Neural cell (in vitro differentiated cells): ENCODE measurements around the gene NHEJ1. TPM values are rescaled to one million over a fixed set of nuclear protein-coding genes. Genes with fewer than 3 reads are reported as not detected.

ENCODE experiments used
- H2AFZ ChIP-seq: fragments of 200-600, 300-800 bp; sonication (generic), shearing (Covaris generic); 2 replicates; pipeline ENCODE4 v1.6.0; 2014; ENCODE audit warnings: low read depth, mild to moderate bottlenecking, antibody characterized with exemption, low read length, moderate library complexity
- H3F3A ChIP-seq: fragments of 200-600 bp; shearing (Covaris generic); 2 replicates; pipeline ENCODE4 v1.6.1; 2016; ENCODE audit warnings: mild to moderate bottlenecking, moderate library complexity, mixed read lengths, antibody characterized with exemption, low read length; ENCODE audit not compliant: insufficient read depth, poor library complexity, severe bottlenecking
- H3K27ac ChIP-seq: fragments of 200-600, 300-800 bp; sonication (generic), shearing (Covaris generic); 2 replicates; pipeline ENCODE4 v1.5.1; 2014; ENCODE audit warnings: mild to moderate bottlenecking, low read length, moderate library complexity
- H3K27me3 ChIP-seq: fragments of 300-800, 200-600 bp; sonication (generic), shearing (Covaris generic); 2 replicates; pipeline ENCODE4 v1.6.0; 2014; ENCODE audit warnings: mild to moderate bottlenecking, low read depth, low read length, moderate library complexity; ENCODE audit not compliant: insufficient read depth
- H3K36me3 ChIP-seq: fragments of 300-800, 200-600 bp; sonication (generic), shearing (Covaris generic); 2 replicates; pipeline ENCODE4 v1.5.1; 2014; ENCODE audit warnings: mild to moderate bottlenecking, antibody characterized with exemption, low read length, moderate library complexity; ENCODE audit not compliant: insufficient read depth
- H3K4me2 ChIP-seq: fragments of 300-800, 200-600 bp; sonication (generic), shearing (Covaris generic); 2 replicates; pipeline ENCODE4 v1.6.0; 2014; ENCODE audit warnings: mild to moderate bottlenecking, low read length
- H3K4me3 ChIP-seq: fragments of 300-800, 200-600 bp; sonication (generic), shearing (Covaris generic); 2 replicates; pipeline ENCODE4 v1.5.1; 2014; ENCODE audit warnings: mild to moderate bottlenecking, low read length, moderate library complexity
- H3K79me2 ChIP-seq: fragments of 200-600 bp; shearing (Covaris generic); replicated peaks from 2 replicates; pipeline ENCODE4 v1.6.0; 2014; ENCODE audit warnings: mild to moderate bottlenecking, low read length, moderate library complexity; ENCODE audit not compliant: insufficient read depth
- H3K9ac ChIP-seq: fragments of 300-800, 200-600 bp; sonication (generic), shearing (Covaris generic); 2 replicates; pipeline ENCODE4 v1.6.1; 2016; ENCODE audit warnings: mild to moderate bottlenecking, low read length, mixed read lengths
- H3K9me2 ChIP-seq: fragments of 200-600 bp; shearing (Covaris generic); 2 replicates; pipeline ENCODE4 v1.6.1; 2016; ENCODE audit warnings: mild to moderate bottlenecking, low read length, mixed read lengths; ENCODE audit not compliant: insufficient read depth
- H3K9me3 ChIP-seq: fragments of 200-600, 300-800 bp; sonication (generic), shearing (Covaris generic); 2 replicates; pipeline ENCODE4 v1.6.1; 2016; ENCODE audit warnings: mild to moderate bottlenecking, mixed run types, low read length, moderate library complexity, mixed read lengths
- H4K20me1 ChIP-seq: fragments of 200-600 bp; shearing (Covaris generic); 2 replicates; pipeline ENCODE4 v1.6.1; 2016; ENCODE audit warnings: mild to moderate bottlenecking, mixed run types; ENCODE audit not compliant: insufficient read depth
- CTCF ChIP-seq: fragments of 450-650 bp; IDR thresholded peaks from 2 replicates; pipeline ENCODE4 v1.5.1; 2014; ENCODE audit warnings: antibody characterized with exemption, mild to moderate bottlenecking, moderate library complexity; ENCODE audit not compliant: poor library complexity, severe bottlenecking
- EP300 ChIP-seq: fragments of 450-650 bp; conservative IDR thresholded peaks from 2 replicates; pipeline ENCODE4 v1.6.1; 2014; ENCODE audit warnings: antibody characterized with exemption, mild to moderate bottlenecking, moderate library complexity; ENCODE audit not compliant: poor library complexity, severe bottlenecking
- EZH2 ChIP-seq: fragments of 200-600, 300-800 bp; shearing (Covaris generic), sonication (generic); IDR thresholded peaks from 2 replicates; pipeline ENCODE4 v1.6.1; 2014; ENCODE audit warnings: antibody characterized with exemption, low read length, borderline replicate concordance, mild to moderate bottlenecking; ENCODE audit not compliant: insufficient read depth, poor library complexity, severe bottlenecking
- MXI1 ChIP-seq: fragments of 450-650 bp; conservative IDR thresholded peaks from 2 replicates; pipeline ENCODE4 v1.6.1; 2014; ENCODE audit warnings: antibody characterized with exemption, mild to moderate bottlenecking; ENCODE audit not compliant: poor library complexity, severe bottlenecking
- POLR2AphosphoS5 ChIP-seq: IDR thresholded peaks from 2 replicates; pipeline ENCODE4 v1.6.1; 2012
- RAD21 ChIP-seq: fragments of 450-650 bp; conservative IDR thresholded peaks from 2 replicates; pipeline ENCODE4 v1.6.1; 2014; ENCODE audit warnings: antibody characterized with exemption, mild to moderate bottlenecking, moderate library complexity
- REST ChIP-seq: IDR thresholded peaks from 2 replicates; pipeline ENCODE4 v1.6.1; 2012; ENCODE audit warnings: borderline replicate concordance
- SMC3 ChIP-seq: fragments of 450-650 bp; conservative IDR thresholded peaks from 2 replicates; pipeline ENCODE4 v1.6.1; 2014; ENCODE audit warnings: antibody characterized with exemption, mild to moderate bottlenecking, moderate library complexity; ENCODE audit not compliant: poor library complexity
- TAF1 ChIP-seq: IDR thresholded peaks from 2 replicates; pipeline ENCODE4 v1.6.1; 2012; ENCODE audit warnings: low read depth
- polyA plus RNA-seq: library from polyadenylated mRNA; depleted of rRNA; stranded (reverse); fragments of >200 nt; gene quantifications from 2 replicates; pipeline ENCODE4 v1.2.3, GENCODE V29; 2014

Gene NHEJ1
- polyA plus RNA-seq, 1 donor from 2014 or later: 12.7 TPM

- H3K4me2 ChIP-seq: no peak overlapping the region
- H2AFZ ChIP-seq: no peak overlapping the region
- H3K9ac ChIP-seq: no peak overlapping the region
- H3K9me3 ChIP-seq: no peaks in the 10 kb centered on the region
- H3K79me2 ChIP-seq: no peaks in the 10 kb centered on the region
- TF ChIP-seq REST (no peak), TAF1 (no peak), EP300 (no peak), RAD21 (no peak), SMC3 (no peak), CTCF (no peak), MXI1 (no peak)
- no peaks in the 10 kb centered on the region for H3K36me3 ChIP-seq
- no peaks in the 10 kb centered on the region for H3F3A ChIP-seq
- H3K9me2 ChIP-seq: no peaks in the 10 kb centered on the region
- peaks cover 98% of the 10 kb centered on the region for H3K27me3 ChIP-seq
- H4K20me1 ChIP-seq: no peaks in the 10 kb centered on the region
- H3K27ac ChIP-seq: no peak overlapping the region
- H3K4me3 ChIP-seq: no peak overlapping the region
Observed at GRCh38 chr2:219059375-219059724, 101.3 kb downstream of the NHEJ1 start.

- H3K9me2 ChIP-seq: no peaks in the 10 kb centered on the region
- H3K9me3 ChIP-seq: no peaks in the 10 kb centered on the region
- H3K4me3 ChIP-seq: peak overlapping the region; percentile 59
- no peak for TF ChIP-seq TAF1
- TF ChIP-seq RAD21: no peak
- TF ChIP-seq MXI1: no peak
- no peak for TF ChIP-seq SMC3
- TF ChIP-seq EP300: no peak
- no peak for TF ChIP-seq POLR2AphosphoS5
- TF ChIP-seq REST: no peak
- no peak for TF ChIP-seq EZH2
- TF ChIP-seq CTCF: no peak
- H3K36me3 ChIP-seq: no peaks in the 10 kb centered on the region
- no peak overlapping the region for H3K4me2 ChIP-seq
- H3K9ac ChIP-seq: no peak overlapping the region
- H4K20me1 ChIP-seq: no peaks in the 10 kb centered on the region
- H3F3A ChIP-seq: no peaks in the 10 kb centered on the region
- peaks cover 98% of the 10 kb centered on the region for H3K27me3 ChIP-seq
- no peak overlapping the region for H3K27ac ChIP-seq
- no peak overlapping the region for H2AFZ ChIP-seq
- H3K79me2 ChIP-seq: no peaks in the 10 kb centered on the region
Observed at GRCh38 chr2:219058541-219059374, 101.9 kb downstream of the NHEJ1 start.
